ENCODE measurements around the gene RAB31.

GRCh38 chr18:9724797-9725585 is 16.9 kb downstream of the RAB31 start:
- TF ChIP-seq CTCF (IDR thresholded peaks at IDR 0.05) (no peak), POLR2A (IDR thresholded peaks at IDR 0.05) (no peak)

Measured in lower leg skin (tissue), 3 donors.